Measurements from ENCODE around the gene CPD.
A peak's percentile ranks its signal among the peaks of the same experiment; 100 is the strongest.

CPD gene

DNA sequence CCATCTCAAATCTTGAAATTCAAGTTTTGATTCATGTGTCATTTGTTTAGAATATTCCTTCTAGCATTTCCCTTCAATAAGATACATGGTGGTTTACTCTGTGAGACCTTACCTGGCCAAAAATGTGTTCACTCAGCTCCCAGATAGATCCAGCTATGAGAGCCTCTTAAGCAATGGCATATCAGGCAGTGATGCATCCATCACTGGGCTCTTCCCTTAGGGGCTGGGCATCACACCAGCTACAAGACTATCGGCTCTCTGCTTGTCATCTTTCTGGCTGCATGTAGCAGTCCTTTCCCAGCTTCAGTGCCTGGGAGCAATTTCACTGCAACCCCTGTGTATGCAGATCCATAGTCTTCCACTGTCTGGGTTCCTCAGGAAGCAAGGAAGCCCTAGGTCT is 139.1 kb downstream of the CPD start:
- TF ChIP-seq, protein P1, sequence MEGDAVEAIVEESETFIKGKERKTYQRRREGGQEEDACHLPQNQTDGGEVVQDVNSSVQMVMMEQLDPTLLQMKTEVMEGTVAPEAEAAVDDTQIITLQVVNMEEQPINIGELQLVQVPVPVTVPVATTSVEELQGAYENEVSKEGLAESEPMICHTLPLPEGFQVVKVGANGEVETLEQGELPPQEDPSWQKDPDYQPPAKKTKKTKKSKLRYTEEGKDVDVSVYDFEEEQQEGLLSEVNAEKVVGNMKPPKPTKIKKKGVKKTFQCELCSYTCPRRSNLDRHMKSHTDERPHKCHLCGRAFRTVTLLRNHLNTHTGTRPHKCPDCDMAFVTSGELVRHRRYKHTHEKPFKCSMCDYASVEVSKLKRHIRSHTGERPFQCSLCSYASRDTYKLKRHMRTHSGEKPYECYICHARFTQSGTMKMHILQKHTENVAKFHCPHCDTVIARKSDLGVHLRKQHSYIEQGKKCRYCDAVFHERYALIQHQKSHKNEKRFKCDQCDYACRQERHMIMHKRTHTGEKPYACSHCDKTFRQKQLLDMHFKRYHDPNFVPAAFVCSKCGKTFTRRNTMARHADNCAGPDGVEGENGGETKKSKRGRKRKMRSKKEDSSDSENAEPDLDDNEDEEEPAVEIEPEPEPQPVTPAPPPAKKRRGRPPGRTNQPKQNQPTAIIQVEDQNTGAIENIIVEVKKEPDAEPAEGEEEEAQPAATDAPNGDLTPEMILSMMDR (conservative IDR thresholded peaks at IDR 0.05; ENCODE audit: control insufficient read depth, insufficient read depth, low read depth, low read length) = no peak
- DNase-seq (ENCODE audit: low read depth) = peak; percentile 31
- no peak overlapping the region for H3K4me3 ChIP-seq (ENCODE audit: control insufficient read depth, low read depth, low read length)

GRCh38 chr17:30519166-30519565 is 140.4 kb downstream of the CPD start:
- TF ChIP-seq, protein P1 (conservative IDR thresholded peaks at IDR 0.05; ENCODE audit: control insufficient read depth, insufficient read depth, low read depth, low read length) = no peak
- peak; percentile 32 for DNase-seq (ENCODE audit: low read depth)
- no peak overlapping the region for H3K4me3 ChIP-seq (ENCODE audit: control insufficient read depth, low read depth, low read length)

Data from fibroblast of mammary gland (primary cell).